ENCODE data around the gene BACH1.
"Not testable (repeated sequence)": the region's sequence is repeated elsewhere in the genome, so short reads cannot be mapped to it uniquely, and the experiment has no call there.

The BACH1 gene

GRCh38 chr21:29298348-29299045 lies at the start of gene BACH1:
Gene BACH1 (plus strand): TSS chr21:29298922. CDS start chr21:29321281, 22,359 bp downstream.
- DNase-seq: peak; percentile 96

GRCh38 chr21:29249289-29249688 lies 49.4 kb upstream of the BACH1 start:
- not testable (repeated sequence) for DNase-seq

- no peak for DNase-seq
Observed at GRCh38 chr21:29250636-29251035, 48.1 kb upstream of the BACH1 start.

GRCh38 chr21:29253861-29254260 lies 44.9 kb upstream of the BACH1 start:
- DNase-seq: not testable (repeated sequence)

- DNase-seq: no peak
Observed at GRCh38 chr21:29254550-29254949, 44.2 kb upstream of the BACH1 start.

GRCh38 chr21:29256126-29256910 lies 42.4 kb upstream of the BACH1 start:
- DNase-seq: no peak

GRCh38 chr21:29257701-29258100 lies 41.0 kb upstream of the BACH1 start:
- no peak for DNase-seq

GRCh38 chr21:29258626-29259338 lies 39.9 kb upstream of the BACH1 start:
- peak; percentile 27 for DNase-seq

- DNase-seq: no peak
Observed at GRCh38 chr21:29260461-29260860, 38.3 kb upstream of the BACH1 start.

- DNase-seq: no peak
Observed at GRCh38 chr21:29261555-29262540, 36.9 kb upstream of the BACH1 start.

- DNase-seq: no peak
Observed at GRCh38 chr21:29264721-29265120, 34.0 kb upstream of the BACH1 start.

GRCh38 chr21:29265690-29266479 lies 32.8 kb upstream of the BACH1 start:
- DNase-seq: no peak

- no peak for DNase-seq
Observed at GRCh38 chr21:29267666-29268065, 31.1 kb upstream of the BACH1 start.

GRCh38 chr21:29271927-29272333 lies 26.8 kb upstream of the BACH1 start:
- DNase-seq: no peak

GRCh38 chr21:29277442-29277841 lies 21.3 kb upstream of the BACH1 start:
- no peak for DNase-seq

- no peak for DNase-seq
Observed at GRCh38 chr21:29279558-29279957, 19.2 kb upstream of the BACH1 start.

- not testable (repeated sequence) for DNase-seq
Observed at GRCh38 chr21:29281801-29282200, 16.9 kb upstream of the BACH1 start.

GRCh38 chr21:29287383-29287782 lies 11.3 kb upstream of the BACH1 start:
- DNase-seq: no peak

GRCh38 chr21:29288239-29288638 lies 10.5 kb upstream of the BACH1 start:
- no peak for DNase-seq

- DNase-seq: no peak
Observed at GRCh38 chr21:29289317-29289716, 9.4 kb upstream of the BACH1 start.

- DNase-seq: no peak
Observed at GRCh38 chr21:29290240-29290639, 8.5 kb upstream of the BACH1 start.

- no peak for DNase-seq
Observed at GRCh38 chr21:29293495-29293894, 5.2 kb upstream of the BACH1 start.

Measured in eye (tissue), 1 donor.